ENCODE data around the gene DMD. TPM values are rescaled to one million over a fixed set of nuclear protein-coding genes. Genes with fewer than 3 reads are reported as not detected.

Gene DMD
- total RNA-seq, 6 experiments from 2014 or later = 4.9 to 6.0 (median 5.5) TPM

DNA sequence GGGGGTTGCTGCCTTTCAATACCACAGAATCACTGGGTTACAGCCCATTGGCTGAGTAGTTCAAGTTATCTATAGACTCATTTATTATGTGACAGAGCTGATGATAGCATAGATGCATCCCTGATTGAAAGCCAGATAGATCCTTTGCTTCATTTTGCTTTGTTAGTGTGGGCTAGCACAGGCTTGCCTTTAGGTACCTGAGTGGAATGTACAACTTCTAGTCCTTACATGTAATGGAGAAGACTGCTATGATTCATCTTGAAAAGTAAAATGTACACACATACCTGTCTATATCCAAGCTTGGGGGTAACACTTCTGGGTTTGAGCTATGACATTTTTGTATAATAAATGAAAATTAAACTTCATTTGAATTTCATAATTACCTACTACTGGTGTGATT, 1913.5 kb downstream of the DMD start:
- DNase-seq = no peak
- no peaks in the 10 kb centered on the region; the same call in 1 of the 2 replicates for H3K27me3 Mint-ChIP-seq (ENCODE audit: insufficient read depth)

GRCh38 chrX:31294475-31294874, 1916.9 kb downstream of the DMD start:
- Mint-ChIP-seq H3K4me3 (no peak overlapping the region), H3K27me3 (ENCODE audit: insufficient read depth) (no peaks in the 10 kb centered on the region), H3K9me3 (no peaks in the 10 kb centered on the region), H3K4me1 (ENCODE audit: low read depth) (peaks cover 9% of the 10 kb centered on the region), H3K36me3 (ENCODE audit: low read depth) (no peaks in the 10 kb centered on the region), H3K27ac (no peak overlapping the region)
- TF ChIP-seq, protein P1, sequence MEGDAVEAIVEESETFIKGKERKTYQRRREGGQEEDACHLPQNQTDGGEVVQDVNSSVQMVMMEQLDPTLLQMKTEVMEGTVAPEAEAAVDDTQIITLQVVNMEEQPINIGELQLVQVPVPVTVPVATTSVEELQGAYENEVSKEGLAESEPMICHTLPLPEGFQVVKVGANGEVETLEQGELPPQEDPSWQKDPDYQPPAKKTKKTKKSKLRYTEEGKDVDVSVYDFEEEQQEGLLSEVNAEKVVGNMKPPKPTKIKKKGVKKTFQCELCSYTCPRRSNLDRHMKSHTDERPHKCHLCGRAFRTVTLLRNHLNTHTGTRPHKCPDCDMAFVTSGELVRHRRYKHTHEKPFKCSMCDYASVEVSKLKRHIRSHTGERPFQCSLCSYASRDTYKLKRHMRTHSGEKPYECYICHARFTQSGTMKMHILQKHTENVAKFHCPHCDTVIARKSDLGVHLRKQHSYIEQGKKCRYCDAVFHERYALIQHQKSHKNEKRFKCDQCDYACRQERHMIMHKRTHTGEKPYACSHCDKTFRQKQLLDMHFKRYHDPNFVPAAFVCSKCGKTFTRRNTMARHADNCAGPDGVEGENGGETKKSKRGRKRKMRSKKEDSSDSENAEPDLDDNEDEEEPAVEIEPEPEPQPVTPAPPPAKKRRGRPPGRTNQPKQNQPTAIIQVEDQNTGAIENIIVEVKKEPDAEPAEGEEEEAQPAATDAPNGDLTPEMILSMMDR (IDR thresholded peaks at IDR 0.05) = no peak
- DNase-seq = no peak

More for the DNA sequence above, 1913.5 kb downstream of the DMD start:
- no peaks in the 10 kb centered on the region for H3K9me3 Mint-ChIP-seq
- no peak overlapping the region for H3K27ac Mint-ChIP-seq
- no peaks in the 10 kb centered on the region for H3K4me1 Mint-ChIP-seq (ENCODE audit: low read depth)
- TF ChIP-seq, protein P1 (IDR thresholded peaks at IDR 0.05) = no peak
- H3K4me3 Mint-ChIP-seq = no peak overlapping the region
- no peaks in the 10 kb centered on the region for H3K36me3 Mint-ChIP-seq (ENCODE audit: low read depth)

DNA sequence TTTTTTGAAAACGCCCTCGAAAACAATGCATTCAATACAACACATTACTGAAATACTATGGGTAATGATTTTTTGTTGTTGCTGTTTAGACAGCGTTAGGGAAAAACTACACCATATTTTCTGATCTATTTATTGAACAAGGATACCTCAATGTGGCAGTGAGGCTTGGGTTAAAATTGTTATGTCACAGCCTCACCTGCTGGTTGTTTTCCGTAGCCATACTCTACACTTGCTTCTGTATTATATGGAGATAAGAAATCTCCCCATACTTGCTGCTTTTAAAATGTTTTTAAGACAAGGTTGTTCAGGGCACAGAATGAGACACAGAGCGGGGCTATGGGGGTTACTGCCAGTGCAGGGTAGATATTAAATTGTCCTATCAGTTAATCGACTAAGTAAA, 1917.9 kb downstream of the DMD start:
- DNase-seq = no peak
- H3K9me3 Mint-ChIP-seq = no peaks in the 10 kb centered on the region
- no peak overlapping the region for H3K4me3 Mint-ChIP-seq
- peaks cover 9% of the 10 kb centered on the region for H3K4me1 Mint-ChIP-seq (ENCODE audit: low read depth)
- no peaks in the 10 kb centered on the region for H3K36me3 Mint-ChIP-seq (ENCODE audit: low read depth)
- no peak overlapping the region for H3K27ac Mint-ChIP-seq
- no peaks in the 10 kb centered on the region for H3K27me3 Mint-ChIP-seq (ENCODE audit: insufficient read depth)
- TF ChIP-seq, protein P1 (IDR thresholded peaks at IDR 0.05) = no peak

- H3K4me1 Mint-ChIP-seq (ENCODE audit: low read depth) = peaks cover 9% of the 10 kb centered on the region
- DNase-seq = no peak
- no peak overlapping the region for H3K27ac Mint-ChIP-seq
- H3K4me3 Mint-ChIP-seq = no peak overlapping the region
- H3K36me3 Mint-ChIP-seq (ENCODE audit: low read depth) = no peaks in the 10 kb centered on the region
- H3K27me3 Mint-ChIP-seq (ENCODE audit: insufficient read depth) = no peaks in the 10 kb centered on the region
- TF ChIP-seq, protein P1 (IDR thresholded peaks at IDR 0.05) = no peak
- no peaks in the 10 kb centered on the region for H3K9me3 Mint-ChIP-seq
Measured at GRCh38 chrX:31291131-31291530, 1920.2 kb downstream of the DMD start.

DNA sequence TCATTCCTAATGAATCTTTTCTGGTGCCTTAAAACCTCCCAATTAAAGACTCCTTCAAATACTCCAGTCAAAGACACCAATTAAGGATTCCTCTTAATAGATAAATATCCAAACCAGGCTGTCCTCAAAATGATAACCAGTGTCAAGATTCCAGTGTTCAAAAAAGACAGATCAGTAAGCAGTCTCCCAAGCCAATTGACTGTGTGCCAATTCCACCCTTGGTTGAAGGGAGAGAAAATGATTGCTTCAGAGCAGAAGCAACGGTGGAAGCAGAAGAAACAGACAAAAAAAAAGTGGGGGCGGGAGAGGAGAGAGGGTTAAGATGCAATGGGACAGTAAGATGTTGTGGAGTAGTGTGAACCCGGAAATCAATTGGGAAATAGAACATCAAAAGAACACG, 1923.5 kb downstream of the DMD start:
- TF ChIP-seq, protein P1 (IDR thresholded peaks at IDR 0.05) = no peak
- no peaks in the 10 kb centered on the region for H3K9me3 Mint-ChIP-seq
- H3K4me1 Mint-ChIP-seq (ENCODE audit: low read depth) = peaks cover 9% of the 10 kb centered on the region
- DNase-seq = no peak
- H3K27ac Mint-ChIP-seq = no peak overlapping the region
- no peak overlapping the region for H3K4me3 Mint-ChIP-seq
- H3K27me3 Mint-ChIP-seq (ENCODE audit: insufficient read depth) = no peaks in the 10 kb centered on the region
- no peaks in the 10 kb centered on the region for H3K36me3 Mint-ChIP-seq (ENCODE audit: low read depth)

DNA sequence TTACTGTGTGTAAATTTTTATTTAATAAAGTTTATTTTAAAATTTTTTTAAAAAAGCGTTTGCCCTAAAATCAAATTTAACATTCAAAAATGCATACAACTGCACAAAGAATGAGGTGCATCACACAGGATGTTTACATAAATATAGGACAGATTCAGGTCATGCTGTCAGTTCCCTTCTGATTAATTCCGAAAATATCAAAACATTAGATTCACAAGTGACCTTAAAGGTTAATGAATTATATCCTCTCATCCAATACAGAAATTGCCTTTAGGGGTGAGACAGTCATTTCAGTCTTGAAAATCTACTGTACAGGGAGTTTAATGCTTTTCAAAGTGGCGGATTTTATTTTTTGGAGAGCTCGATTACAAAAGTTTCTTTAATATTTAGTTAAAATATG, 1930.8 kb downstream of the DMD start:
- no peaks in the 10 kb centered on the region for H3K36me3 Mint-ChIP-seq (ENCODE audit: low read depth)
- TF ChIP-seq, protein P1 (IDR thresholded peaks at IDR 0.05) = no peak

More for the DNA sequence above, 1930.8 kb downstream of the DMD start:
- no peaks in the 10 kb centered on the region for H3K27me3 Mint-ChIP-seq (ENCODE audit: insufficient read depth)
- no peaks in the 10 kb centered on the region for H3K9me3 Mint-ChIP-seq
- no peak overlapping the region for H3K27ac Mint-ChIP-seq
- H3K4me3 Mint-ChIP-seq = no peak overlapping the region
- H3K4me1 Mint-ChIP-seq (ENCODE audit: low read depth) = peaks cover 12% of the 10 kb centered on the region
- DNase-seq = no peak

All from HFFc6 (cell line).